HL-60 (cell line): ENCODE measurements around the gene LGALS7B.
"Not testable (repeated sequence)": the region's sequence is repeated elsewhere in the genome, so short reads cannot be mapped to it uniquely, and the experiment has no call there.

ENCODE experiments used
- POLR2AphosphoS5 ChIP-seq: IDR thresholded peaks from 2 replicates; pipeline ENCODE4 v1.6.1; 2012; ENCODE audit warnings: low read depth
- TF ChIP-seq, protein P1 (sequence below): IDR thresholded peaks from one replicate; pipeline ENCODE4 v1.5.1; 2011; ENCODE audit warnings: low read length, control low read depth, inconsistent platforms; ENCODE audit not compliant: insufficient read depth

DNA sequence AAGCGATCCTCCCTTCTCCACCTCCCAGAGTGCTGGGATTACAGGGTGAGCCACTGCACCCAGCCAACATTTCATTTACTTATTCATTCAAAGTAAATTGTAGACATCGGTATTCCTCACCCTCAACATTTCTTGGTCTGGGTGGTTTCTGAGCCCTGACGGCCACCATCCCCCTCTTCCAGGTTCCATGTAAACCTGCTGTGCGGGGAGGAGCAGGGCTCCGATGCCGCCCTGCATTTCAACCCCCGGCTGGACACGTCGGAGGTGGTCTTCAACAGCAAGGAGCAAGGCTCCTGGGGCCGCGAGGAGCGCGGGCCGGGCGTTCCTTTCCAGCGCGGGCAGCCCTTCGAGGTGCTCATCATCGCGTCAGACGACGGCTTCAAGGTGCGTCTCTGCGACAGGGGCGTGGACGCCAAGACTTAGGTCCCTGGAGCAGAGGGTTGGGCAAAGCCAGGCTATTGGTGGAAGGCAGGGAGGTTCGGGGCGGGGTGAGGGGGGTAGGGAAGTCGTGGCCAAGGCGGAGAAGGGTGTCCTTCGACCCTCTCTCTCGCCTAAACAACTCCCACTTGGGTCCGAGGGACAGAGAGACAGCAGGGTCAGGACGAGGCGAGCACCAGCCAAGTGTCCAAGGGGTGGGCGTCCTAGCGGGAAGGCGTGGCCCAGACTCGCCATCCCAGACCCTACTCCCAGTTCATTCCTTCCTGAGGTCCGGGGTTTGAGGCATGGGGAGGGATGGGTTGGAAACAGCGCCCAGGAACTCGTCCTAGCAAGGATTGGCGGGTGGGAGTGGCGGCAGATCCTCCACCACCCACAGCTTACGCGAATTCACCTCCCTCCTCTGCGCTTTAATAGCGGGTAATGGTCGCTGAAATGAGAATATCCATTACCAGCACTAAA is 1.8 kb downstream of the LGALS7B start:
- TF ChIP-seq, protein P1, sequence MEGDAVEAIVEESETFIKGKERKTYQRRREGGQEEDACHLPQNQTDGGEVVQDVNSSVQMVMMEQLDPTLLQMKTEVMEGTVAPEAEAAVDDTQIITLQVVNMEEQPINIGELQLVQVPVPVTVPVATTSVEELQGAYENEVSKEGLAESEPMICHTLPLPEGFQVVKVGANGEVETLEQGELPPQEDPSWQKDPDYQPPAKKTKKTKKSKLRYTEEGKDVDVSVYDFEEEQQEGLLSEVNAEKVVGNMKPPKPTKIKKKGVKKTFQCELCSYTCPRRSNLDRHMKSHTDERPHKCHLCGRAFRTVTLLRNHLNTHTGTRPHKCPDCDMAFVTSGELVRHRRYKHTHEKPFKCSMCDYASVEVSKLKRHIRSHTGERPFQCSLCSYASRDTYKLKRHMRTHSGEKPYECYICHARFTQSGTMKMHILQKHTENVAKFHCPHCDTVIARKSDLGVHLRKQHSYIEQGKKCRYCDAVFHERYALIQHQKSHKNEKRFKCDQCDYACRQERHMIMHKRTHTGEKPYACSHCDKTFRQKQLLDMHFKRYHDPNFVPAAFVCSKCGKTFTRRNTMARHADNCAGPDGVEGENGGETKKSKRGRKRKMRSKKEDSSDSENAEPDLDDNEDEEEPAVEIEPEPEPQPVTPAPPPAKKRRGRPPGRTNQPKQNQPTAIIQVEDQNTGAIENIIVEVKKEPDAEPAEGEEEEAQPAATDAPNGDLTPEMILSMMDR: not testable (repeated sequence)
- TF ChIP-seq POLR2AphosphoS5: not testable (repeated sequence)
